ENCODE measurements around the gene LRRC37A. TPM values are rescaled to one million over a fixed set of nuclear protein-coding genes. Genes with fewer than 3 reads are reported as not detected.

The LRRC37A gene
- 4.6 TPM for total RNA-seq

GRCh38 chr17:46294831-46295230 is at the start of gene LRRC37A:
TSS of gene LRRC37A (plus strand) at chr17:46295131. CDS start at chr17:46295134, 3 bp downstream.

GRCh38 chr17:46361755-46362154 is 66.8 kb downstream of the LRRC37A start, which contains the start of gene ARL17B:
TSS of gene ARL17B (minus strand) at chr17:46361766. CDS start at chr17:46358397, 3,369 bp downstream.

Small RNA genes within 50 kb of the gene (small RNA-seq; reads per million reads assigned to genes)
- gene RN7SL656P, result not detected

Other genes with a start within 250 kb of the LRRC37A start
- gene KANSL1, start 101.7 kb upstream of the LRRC37A start, total RNA-seq, result 152 TPM
- gene ARL17B, start 66.6 kb downstream of the LRRC37A start, total RNA-seq, result 16.8 TPM
- 14.8 TPM for gene LRRC37A2, start 217.3 kb downstream of the LRRC37A start, total RNA-seq

Data from diencephalon (tissue), 1 donor.